ENCODE data around the gene RMC1.

The RMC1 gene

GRCh38 chr18:23503038-23503962 is at the start of gene RMC1:
Gene RMC1, plus strand, starts transcription at chr18:23503511. Its CDS starts 108 bp downstream, at chr18:23503619.
- H3K4me3 ChIP-seq (ENCODE audit: low read length): peak within 1 kb of the TSS; percentile 76
- DNase-seq (ENCODE audit: low read depth): peak; percentile 96
- peak; percentile 17 for TF ChIP-seq CTCF (IDR thresholded peaks at IDR 0.05; ENCODE audit: insufficient read depth, low read depth, low read length, missing control alignments)

GRCh38 chr18:23453680-23454058 is 49.6 kb upstream of the RMC1 start:
- H3K4me3 ChIP-seq (ENCODE audit: low read length): peak overlapping the region; percentile 99
- DNase-seq (ENCODE audit: low read depth): peak; percentile 97
- no peak for TF ChIP-seq CTCF (IDR thresholded peaks at IDR 0.05; ENCODE audit: insufficient read depth, low read depth, low read length, missing control alignments)

DNA sequence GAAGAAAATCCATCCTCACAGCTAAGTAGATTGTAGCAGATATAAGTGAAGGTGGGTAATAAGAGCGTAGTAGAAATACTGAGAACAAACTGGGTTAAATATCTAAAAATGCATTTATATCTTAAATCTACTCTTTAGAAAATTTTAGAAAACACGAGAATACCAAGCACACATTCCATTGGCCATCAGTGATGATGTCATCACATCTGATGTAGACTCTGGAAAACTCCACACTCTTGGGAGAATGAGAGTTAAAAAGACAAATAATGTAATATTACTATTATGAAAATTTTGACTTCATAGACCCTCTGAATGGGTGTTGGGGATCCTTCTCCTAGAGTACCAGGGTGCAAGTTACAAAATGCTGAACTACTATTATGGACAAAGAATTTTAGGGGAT is 46.5 kb upstream of the RMC1 start:
- DNase-seq (ENCODE audit: low read depth): no peak
- no peak for TF ChIP-seq CTCF (IDR thresholded peaks at IDR 0.05; ENCODE audit: insufficient read depth, low read depth, low read length, missing control alignments)
- H3K4me3 ChIP-seq (ENCODE audit: low read length): no peak overlapping the region

DNA sequence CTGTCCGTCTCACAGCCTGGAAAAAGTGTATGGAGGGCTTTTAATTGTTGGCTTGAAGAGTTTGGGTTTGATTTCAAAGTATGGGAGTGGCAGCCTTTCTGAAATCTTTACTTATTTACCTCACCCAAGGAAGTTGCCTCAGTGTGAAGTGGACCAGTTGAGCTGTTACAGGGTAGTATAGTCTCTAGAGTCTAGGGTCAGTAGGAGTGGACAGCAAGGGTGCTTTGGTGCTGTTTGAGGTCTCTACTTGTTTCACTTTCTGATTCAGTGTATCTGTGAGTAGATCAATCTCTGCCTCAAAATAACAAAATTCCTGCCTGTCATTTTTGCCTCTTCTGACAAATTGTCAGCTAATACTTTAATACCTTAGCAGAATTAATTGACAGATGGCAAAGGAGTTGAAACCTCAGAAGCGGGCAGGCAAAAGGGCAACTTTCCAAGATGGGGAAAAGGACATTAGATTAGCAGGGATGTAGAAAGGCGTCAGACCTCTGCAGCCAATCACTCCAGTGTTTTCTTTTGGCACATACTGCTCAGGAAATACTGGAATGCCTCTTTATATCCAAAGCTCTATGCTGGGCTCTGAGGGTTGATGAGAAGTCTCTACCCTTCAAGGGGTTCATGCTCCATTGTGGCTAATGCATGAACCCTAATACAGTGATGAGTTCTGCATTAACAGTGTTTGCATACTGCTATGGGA is 44.3 kb upstream of the RMC1 start:
- no peak for DNase-seq (ENCODE audit: low read depth)
- H3K4me3 ChIP-seq (ENCODE audit: low read length): no peak overlapping the region
- TF ChIP-seq CTCF (IDR thresholded peaks at IDR 0.05; ENCODE audit: insufficient read depth, low read depth, low read length, missing control alignments): no peak

- no peak for TF ChIP-seq CTCF (IDR thresholded peaks at IDR 0.05; ENCODE audit: insufficient read depth, low read depth, low read length, missing control alignments)
- H3K4me3 ChIP-seq (ENCODE audit: low read length): no peak overlapping the region
- no peak for DNase-seq (ENCODE audit: low read depth)
These were observed 43.8 kb upstream of the RMC1 start for GRCh38 chr18:23459530-23459921.

DNA sequence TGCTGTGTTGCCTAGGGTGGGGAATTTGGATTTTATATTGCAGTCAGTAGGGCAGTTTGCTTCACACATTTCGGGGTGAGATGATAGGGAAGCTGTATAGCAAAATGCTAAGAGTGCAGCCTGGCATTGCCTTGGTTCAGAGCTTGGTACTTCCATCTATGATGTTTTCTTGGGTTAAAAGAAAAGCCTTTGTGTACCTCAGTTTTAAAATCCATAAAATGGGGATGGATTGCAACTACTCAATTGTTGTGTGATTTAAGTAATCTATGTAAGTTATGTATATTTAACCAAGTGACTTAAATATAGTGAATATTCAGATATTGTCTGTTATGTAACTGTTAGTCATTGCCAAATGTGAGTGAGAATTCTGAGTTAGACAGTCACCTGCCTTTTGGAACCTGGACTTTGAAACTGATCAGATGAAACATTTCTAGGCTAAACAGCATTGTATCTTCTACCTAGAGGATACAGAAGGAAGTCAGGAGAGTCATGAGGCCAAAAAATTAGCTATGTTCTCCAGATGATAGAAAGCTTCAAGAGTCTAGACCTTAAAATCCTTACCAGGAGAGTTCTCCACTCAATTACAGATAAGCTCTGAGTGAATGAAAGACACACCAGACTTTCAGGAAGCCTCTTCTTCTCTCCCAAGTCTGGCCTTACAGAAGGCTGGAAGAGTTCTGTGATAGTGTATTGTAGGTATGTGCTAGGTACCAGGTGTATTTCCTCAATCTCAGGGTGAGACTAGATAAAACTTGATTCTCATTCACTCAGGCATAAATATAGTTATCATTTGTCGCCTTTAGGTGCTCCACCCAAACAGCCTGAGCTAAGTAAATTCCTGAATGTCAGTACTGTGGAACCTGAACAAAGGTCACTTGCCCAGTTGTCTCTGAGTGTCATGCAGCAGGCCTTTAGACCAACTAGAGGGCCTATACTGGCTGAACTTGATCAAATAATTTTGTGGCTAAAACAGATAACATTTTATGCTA is 42.7 kb upstream of the RMC1 start:
- no peak for TF ChIP-seq CTCF (IDR thresholded peaks at IDR 0.05; ENCODE audit: insufficient read depth, low read depth, low read length, missing control alignments)
- no peak for DNase-seq (ENCODE audit: low read depth)
- H3K4me3 ChIP-seq (ENCODE audit: low read length): no peak overlapping the region
